ENCODE results near the gene SMIM21. TPM values are rescaled to one million over a fixed set of nuclear protein-coding genes. Genes with fewer than 3 reads are reported as not detected.

Gene SMIM21
- total RNA-seq, 2 donors from 2014 or later: not detected

DNA sequence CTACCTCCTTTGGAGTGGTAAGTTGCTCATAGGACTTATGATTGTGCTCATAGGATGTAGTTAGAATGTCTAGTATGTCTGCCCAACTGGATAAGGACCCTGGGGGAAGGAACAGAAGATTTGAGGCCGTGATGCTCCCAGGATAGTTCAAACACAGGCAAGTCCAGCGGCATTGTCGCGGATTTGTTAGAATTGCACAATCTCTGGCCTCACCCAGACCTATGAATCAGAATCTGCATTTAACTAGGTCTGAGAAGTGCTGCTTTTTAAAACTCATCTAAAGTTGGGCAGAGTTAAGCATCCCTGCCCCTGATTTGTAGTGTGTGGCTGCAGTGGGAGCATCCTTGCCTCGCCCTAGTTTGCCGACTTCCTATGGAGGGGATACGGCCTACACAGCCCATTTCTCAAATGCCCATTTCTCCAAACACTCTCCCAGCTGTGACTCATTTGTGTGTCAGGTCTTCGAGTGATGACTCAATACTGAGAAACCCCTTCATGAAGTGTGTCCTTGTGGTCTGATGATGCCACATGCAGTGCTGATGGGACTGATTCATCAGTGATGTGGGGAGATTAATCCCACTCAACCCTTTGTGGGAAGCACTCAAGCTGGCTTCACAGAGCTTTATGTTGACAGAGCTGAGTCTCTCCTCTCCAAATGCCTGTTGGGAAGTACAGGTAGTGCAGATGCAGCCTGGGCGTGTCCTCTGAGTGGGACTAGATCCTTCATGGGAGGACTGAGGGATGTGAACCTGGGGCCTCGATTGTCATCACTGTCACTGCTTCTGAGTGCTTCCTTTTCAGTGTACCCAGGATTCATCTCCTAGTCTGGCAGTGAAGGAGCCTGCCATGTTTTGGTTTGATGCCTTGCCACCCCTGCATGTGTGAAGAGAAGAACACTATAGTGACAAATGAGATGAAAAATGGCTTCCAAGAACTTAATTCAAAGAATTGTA is 18.7 kb downstream of the SMIM21 start:
- Mint-ChIP-seq H3K27ac (no peak overlapping the region), H3K4me3 (no peak overlapping the region), H3K27me3 (peaks cover 26 to 28% of the 10 kb centered on the region in 2 donors), H3K9me3 (no peaks in the 10 kb centered on the region), H3K36me3 (no peaks in the 10 kb centered on the region), H3K4me1 (ENCODE audit: low read depth in 2 of 2) (peaks cover 8% of the 10 kb centered on the region in 2 donors)
- ATAC-seq (peak; percentile 88), DNase-seq (ENCODE audit: low spot score) (no peak)

DNA sequence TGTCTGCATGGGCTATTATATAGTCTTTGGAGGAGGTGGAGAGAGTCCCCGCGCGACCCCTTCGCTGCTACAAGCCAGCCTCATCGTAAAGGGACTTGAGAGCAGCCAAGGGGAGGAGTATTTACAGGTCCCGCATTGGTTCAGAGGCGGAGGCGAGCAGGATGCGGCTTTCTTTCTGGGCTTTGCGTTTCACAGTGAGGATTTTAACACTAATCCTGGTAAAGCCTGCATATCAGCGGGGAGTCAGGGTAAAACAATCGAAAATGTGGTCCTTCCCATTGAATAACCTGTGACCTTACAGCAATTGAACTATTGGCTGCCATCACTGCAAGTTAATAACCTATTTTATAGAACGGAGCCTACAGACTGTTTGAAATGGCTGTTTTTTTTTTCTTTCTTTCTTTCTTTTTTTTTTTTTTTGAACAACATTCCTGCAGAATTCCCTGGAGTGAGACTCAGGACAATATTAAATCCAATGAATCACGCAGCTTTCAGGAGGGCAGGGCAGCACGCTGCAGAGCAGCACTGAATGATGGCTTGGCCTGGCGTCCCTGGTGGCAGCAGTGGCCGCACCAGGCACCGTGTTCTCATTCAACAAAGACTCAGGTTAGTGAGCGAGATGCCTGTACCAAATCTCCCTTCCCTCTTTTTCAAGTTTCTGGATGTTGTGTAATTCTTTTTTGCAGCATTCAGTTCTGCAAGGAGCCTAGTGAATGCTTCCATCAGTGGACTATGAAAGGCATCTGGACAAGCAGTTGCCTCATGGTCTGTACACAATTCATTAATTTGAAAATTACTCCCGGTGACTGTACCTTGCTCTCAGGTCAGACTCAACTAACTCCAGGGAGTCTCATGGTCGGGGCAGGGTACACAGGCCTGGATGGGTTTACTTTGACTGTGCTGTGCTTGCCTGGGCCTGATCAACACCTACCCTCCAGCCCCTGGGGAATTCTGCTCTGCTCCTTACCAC is 19.8 kb downstream of the SMIM21 start:
- ATAC-seq: peak in 1 of 2 donors; percentile 26
- peak overlapping the region in 1 of 2 donors; percentile 53 for H3K27ac Mint-ChIP-seq
- peaks cover 8% of the 10 kb centered on the region in 2 donors for H3K4me1 Mint-ChIP-seq (ENCODE audit: low read depth in 2 of 2)
- no peaks in the 10 kb centered on the region for H3K36me3 Mint-ChIP-seq
- H3K27me3 Mint-ChIP-seq: peaks cover 26 to 28% of the 10 kb centered on the region in 2 donors
- DNase-seq (ENCODE audit: low spot score): no peak
- H3K4me3 Mint-ChIP-seq: no peak overlapping the region
- no peaks in the 10 kb centered on the region for H3K9me3 Mint-ChIP-seq

DNA sequence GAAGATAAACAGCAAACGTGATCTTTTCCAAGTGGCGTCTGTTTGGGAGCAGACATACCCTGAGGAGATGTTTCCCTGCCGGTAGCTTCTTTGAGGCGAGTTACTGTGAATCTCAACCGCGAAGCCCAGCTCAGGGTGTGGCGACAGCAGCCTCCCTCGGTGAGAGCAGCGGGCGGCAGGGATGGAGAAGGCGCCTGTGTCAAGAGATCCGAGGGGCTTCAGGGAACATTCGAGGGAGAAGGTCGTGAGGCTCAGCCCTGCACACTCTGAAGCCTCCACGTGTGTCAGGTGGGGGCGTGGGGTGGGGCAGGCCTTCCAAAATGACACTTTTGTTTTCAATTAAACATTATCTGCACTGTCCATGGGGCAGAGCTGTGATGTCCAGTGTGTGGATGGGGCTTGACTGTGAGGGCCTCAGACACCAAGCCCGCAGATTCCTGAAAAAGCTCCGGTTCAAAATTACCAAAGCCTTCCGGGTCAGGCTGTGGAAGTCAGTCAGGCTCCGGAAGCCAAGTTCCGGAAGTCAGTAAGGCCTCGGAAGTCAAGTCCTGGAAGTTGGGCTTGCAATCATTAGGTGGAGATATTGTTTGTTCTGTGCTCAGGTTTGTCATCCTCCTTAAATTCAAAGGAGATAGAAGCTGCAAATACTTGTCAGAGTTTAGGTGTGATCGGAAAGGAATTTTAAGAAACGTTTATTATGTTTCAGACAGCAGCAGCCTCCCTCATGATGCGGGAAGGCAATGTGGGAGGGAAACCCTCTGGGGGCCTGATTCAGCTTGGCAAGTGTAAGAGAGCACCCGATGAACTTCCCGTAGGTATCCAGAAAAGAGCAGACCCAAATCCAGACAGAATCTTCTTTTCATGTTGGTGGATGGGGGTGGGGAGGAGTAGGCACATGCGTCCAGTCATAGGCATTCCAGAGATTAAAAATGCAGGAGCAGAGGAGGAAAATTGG is 20.7 kb downstream of the SMIM21 start:
- Mint-ChIP-seq H3K9me3 (no peaks in the 10 kb centered on the region), H3K27me3 (peaks cover 32 to 34% of the 10 kb centered on the region in 2 donors), H3K4me1 (ENCODE audit: low read depth in 2 of 2) (peaks cover 8% of the 10 kb centered on the region in 2 donors), H3K36me3 (no peaks in the 10 kb centered on the region), H3K27ac (peak overlapping the region in 1 of 2 donors; percentile 53), H3K4me3 (no peak overlapping the region)
- ATAC-seq: no peak
- no peak for DNase-seq (ENCODE audit: low spot score)

DNA sequence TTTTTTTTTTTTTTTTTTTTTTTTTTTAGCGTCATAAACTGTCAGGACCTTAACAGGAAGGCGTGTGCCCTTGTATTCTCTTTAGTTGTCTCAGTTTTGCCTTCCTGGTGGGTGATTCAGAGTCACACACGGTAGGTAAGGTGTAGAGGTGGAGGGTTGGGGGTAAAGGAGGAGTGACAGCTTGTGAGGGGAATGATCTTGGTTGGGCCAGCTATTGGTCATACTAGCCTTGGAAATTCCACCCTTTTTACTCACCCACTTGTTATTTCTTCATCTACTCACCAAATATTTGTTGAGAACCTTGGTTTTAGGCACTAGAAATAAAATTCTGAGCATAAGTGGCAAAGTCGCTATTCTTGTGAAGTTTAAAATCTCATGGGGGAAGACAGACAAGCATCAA is 22.2 kb downstream of the SMIM21 start:
- Mint-ChIP-seq H3K4me1 (ENCODE audit: low read depth in 2 of 2) (peaks cover 8% of the 10 kb centered on the region in 2 donors), H3K9me3 (no peaks in the 10 kb centered on the region)

DNA sequence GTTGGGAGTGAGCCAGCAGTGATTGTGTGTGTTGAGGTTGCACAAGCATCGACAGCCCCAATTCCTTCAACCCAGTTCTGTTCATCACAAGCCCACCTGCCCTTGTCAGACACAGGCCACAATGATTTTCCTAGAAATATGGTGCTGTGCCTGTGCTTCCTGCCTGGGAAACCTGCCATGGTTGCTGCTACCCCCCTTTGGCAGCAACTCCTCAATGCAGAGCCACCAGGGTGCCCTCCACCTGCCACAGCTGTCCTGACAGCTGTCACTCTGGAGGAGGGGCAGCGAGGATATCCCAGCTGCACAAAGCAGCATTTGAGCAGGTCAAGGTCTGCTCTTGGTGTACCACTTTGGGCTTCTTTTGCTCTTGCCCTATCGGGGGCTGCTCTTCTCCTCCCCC is 27.1 kb downstream of the SMIM21 start:
- Mint-ChIP-seq H3K27ac (no peak overlapping the region), H3K36me3 (no peaks in the 10 kb centered on the region), H3K9me3 (no peaks in the 10 kb centered on the region), H3K4me3 (no peak overlapping the region), H3K4me1 (ENCODE audit: low read depth in 2 of 2) (no peaks in the 10 kb centered on the region), H3K27me3 (peaks cover 37 to 55% of the 10 kb centered on the region in 2 donors)
- DNase-seq (ENCODE audit: low spot score) (no peak), ATAC-seq (peak in 1 of 2 donors; percentile 48)

More for the DNA sequence above, 22.2 kb downstream of the SMIM21 start:
- H3K36me3 Mint-ChIP-seq: no peaks in the 10 kb centered on the region
- no peak overlapping the region for H3K4me3 Mint-ChIP-seq
- no peak for DNase-seq (ENCODE audit: low spot score)
- peaks cover 32 to 36% of the 10 kb centered on the region in 2 donors for H3K27me3 Mint-ChIP-seq
- H3K27ac Mint-ChIP-seq: no peak overlapping the region
- no peak for ATAC-seq

DNA sequence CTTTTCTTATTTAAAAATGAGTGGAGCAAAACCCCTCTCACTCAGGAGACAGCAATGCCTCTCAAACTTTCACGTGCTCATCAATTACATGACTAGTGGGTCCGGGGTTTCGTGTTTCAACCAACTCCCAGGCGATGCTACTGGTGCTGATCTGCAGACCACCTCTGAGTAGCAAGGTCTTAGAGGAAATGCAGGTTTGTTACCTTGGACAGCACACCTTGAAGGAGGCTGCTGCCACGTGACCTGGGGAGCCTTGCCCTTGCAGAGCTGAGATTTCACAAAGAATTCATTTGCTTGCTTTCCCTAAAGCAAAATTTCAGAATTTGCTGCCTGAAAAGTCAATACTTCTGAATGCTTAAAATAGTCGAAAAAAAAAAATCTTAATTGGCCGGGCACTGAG is 32.4 kb downstream of the SMIM21 start:
- H3K27ac Mint-ChIP-seq: no peak overlapping the region

DNA sequence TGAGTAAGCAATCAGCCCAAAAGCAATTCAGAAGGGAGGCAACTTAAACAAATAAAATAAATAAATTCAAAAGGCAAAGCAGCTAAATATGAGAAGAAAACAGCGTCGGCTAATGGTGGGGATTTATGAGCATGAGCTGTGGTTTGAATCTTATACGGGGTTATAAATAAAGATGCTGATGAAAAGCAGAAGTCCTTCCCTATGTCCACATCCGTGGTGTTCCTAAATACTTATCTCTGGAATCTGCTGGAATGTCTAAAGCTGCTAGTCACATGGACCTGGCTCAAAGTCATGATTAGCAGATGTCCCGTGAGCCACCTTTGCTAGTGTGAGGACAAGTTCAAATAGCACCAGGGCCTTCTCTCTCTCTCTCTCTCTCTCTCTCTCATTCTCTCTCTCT is 33.8 kb downstream of the SMIM21 start:
- no peak overlapping the region for H3K4me3 Mint-ChIP-seq
- peaks cover 0 to 4% of the 10 kb centered on the region in 2 donors for H3K4me1 Mint-ChIP-seq (ENCODE audit: low read depth in 2 of 2)
- H3K36me3 Mint-ChIP-seq: no peaks in the 10 kb centered on the region
- H3K27ac Mint-ChIP-seq: no peak overlapping the region
- DNase-seq (ENCODE audit: low spot score) (no peak), ATAC-seq (no peak)
- H3K9me3 Mint-ChIP-seq: no peaks in the 10 kb centered on the region
- H3K27me3 Mint-ChIP-seq: peaks cover 35 to 50% of the 10 kb centered on the region in 2 donors

More for the DNA sequence above, 32.4 kb downstream of the SMIM21 start:
- Mint-ChIP-seq H3K9me3 (no peaks in the 10 kb centered on the region), H3K4me3 (no peak overlapping the region), H3K4me1 (ENCODE audit: low read depth in 2 of 2) (peaks cover 0 to 4% of the 10 kb centered on the region in 2 donors), H3K27me3 (peaks cover 38 to 54% of the 10 kb centered on the region in 2 donors), H3K36me3 (no peaks in the 10 kb centered on the region)
- DNase-seq (ENCODE audit: low spot score) (no peak), ATAC-seq (no peak)

DNA sequence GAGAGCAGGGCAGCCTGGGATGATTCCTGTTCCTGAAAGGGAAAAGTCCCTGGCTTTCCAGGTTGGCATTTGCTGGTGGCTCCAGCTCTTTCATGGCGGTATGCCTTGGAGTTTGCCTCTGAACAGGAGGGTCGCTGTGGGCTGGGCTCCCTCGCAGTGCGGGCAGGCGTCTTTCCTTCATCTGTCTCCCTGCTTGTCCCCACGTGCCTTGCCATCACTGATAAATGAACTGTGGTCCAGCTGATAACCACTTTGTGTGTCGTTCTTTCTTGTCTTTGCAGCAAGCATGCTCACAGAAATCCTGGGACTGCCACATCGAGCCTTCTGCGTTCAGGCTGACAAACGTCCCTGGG is 35.3 kb downstream of the SMIM21 start:
- H3K4me3 Mint-ChIP-seq: no peak overlapping the region
- no peak overlapping the region for H3K27ac Mint-ChIP-seq
- H3K9me3 Mint-ChIP-seq: no peaks in the 10 kb centered on the region

DNA sequence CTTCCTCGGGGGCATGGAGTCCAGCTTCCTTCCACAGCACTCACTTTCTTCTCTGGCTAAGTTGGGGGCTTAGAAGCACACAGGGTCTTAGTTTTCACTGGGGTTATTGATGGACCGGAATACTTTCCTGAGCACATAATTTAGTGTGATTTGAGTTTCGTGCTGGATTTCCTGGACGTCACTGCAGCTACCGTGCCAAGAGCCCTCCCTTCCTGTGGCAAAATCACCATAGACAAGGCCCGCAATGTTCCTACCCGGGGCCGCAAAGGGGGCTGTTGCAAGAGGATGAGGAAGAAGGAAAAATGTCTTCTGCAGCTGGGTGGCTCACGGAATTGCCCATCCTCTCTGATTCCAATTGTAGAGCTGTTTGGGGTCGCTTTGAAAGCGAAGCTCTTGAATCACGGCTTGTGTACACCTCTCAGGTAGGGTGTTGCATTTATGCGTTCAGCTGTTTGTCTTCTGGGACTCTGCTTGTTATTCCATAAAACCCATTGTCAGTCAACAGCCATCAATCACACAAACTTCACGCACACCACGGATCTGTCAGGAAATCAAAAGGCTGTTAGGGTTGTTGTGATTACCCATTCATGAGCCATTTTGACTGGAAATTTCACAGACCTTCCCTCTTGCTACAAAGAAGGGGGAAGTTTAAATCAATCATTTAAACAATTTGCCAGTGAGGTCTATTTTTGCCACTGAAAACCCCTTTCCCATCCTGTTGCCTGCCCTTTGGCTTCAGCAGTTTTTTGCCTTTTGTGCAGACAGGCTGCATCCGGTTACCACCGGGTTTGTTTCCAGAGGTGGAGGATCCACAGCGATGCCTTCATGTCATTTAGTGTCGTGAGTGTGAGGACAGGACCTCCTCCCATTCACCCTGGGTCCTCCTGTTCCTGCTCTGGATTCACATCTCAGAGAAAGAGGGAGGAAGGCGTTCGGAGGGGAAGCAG is 36.0 kb downstream of the SMIM21 start:
- Mint-ChIP-seq H3K27me3 (peaks cover 34 to 35% of the 10 kb centered on the region in 2 donors), H3K4me3 (no peak overlapping the region), H3K36me3 (no peaks in the 10 kb centered on the region), H3K27ac (no peak overlapping the region), H3K9me3 (no peaks in the 10 kb centered on the region), H3K4me1 (ENCODE audit: low read depth in 2 of 2) (peaks cover 0 to 4% of the 10 kb centered on the region in 2 donors)
- DNase-seq (ENCODE audit: low spot score) (no peak), ATAC-seq (no peak)

More for the DNA sequence above, 35.3 kb downstream of the SMIM21 start:
- peaks cover 0 to 4% of the 10 kb centered on the region in 2 donors for H3K4me1 Mint-ChIP-seq (ENCODE audit: low read depth in 2 of 2)
- H3K27me3 Mint-ChIP-seq: peaks cover 35 to 41% of the 10 kb centered on the region in 2 donors
- no peak for ATAC-seq
- DNase-seq (ENCODE audit: low spot score): no peak
- no peaks in the 10 kb centered on the region for H3K36me3 Mint-ChIP-seq

DNA sequence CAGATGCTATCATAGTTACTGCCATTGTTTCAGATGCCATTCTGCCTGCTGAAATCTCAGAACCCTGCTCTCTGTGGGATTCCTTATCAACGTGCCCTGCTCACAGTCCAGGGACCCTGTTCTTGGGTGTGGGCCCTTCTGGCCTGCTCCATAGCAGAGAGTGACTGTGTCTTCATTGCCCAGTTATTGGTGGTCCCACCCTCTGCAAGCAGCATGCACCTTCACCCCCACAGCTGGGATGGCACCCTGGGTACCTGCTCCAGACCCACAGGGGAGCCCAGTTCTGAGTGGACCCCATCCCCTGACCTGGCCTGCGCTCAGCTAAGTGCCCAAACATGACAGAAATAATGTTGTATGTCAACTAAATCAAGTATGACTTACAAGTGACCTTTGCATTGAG is 36.6 kb downstream of the SMIM21 start:
- no peaks in the 10 kb centered on the region for H3K9me3 Mint-ChIP-seq
- H3K27me3 Mint-ChIP-seq: peaks cover 31 to 35% of the 10 kb centered on the region in 2 donors
- no peaks in the 10 kb centered on the region for H3K36me3 Mint-ChIP-seq
- ATAC-seq: no peak
- no peak overlapping the region for H3K27ac Mint-ChIP-seq
- H3K4me3 Mint-ChIP-seq: no peak overlapping the region
- peaks cover 0 to 4% of the 10 kb centered on the region in 2 donors for H3K4me1 Mint-ChIP-seq (ENCODE audit: low read depth in 2 of 2)
- DNase-seq (ENCODE audit: low spot score): no peak

DNA sequence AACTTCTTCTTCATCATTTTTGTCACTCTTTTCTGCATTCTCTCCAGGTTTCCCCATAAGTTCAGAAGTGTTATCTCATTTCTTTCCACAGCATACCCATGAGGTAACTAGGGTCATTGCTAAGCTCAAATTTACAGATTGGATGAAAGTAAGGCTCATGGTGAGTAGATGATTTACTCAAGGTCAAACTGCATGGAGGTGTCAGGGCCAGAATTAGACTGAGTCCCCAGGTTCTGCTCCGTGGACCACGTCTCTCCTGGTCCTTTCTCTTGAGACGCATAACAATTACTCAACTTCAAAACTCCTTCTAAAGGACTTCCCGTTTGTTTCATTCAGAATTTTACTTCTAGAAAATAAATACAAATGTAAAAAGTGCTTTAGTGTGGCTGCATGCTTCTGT is 43.4 kb downstream of the SMIM21 start:
- DNase-seq (ENCODE audit: low spot score) (no peak), ATAC-seq (no peak)
- H3K4me3 Mint-ChIP-seq: no peak overlapping the region
- no peaks in the 10 kb centered on the region for H3K36me3 Mint-ChIP-seq
- no peaks in the 10 kb centered on the region for H3K9me3 Mint-ChIP-seq
- H3K4me1 Mint-ChIP-seq (ENCODE audit: low read depth in 2 of 2): no peaks in the 10 kb centered on the region
- H3K27me3 Mint-ChIP-seq: peaks cover 28 to 50% of the 10 kb centered on the region in 2 donors
- no peak overlapping the region for H3K27ac Mint-ChIP-seq

Data from natural killer cell treated with Interleukin-12 subunit alpha and Interleukin-12 subunit beta and Interleukin-15 and Interleukin-18, amount 100 ng/mL, for 72 hours (primary cell).